IPS DF 19.7 (cell line): Measurements from ENCODE around the gene DHX8.

Experiments
- DNase-seq: peaks from one replicate; pipeline ENCODE4 v3.0.0-alpha.2; 2013; ENCODE audit warnings: low read depth, low spot score

DHX8 gene

DNA sequence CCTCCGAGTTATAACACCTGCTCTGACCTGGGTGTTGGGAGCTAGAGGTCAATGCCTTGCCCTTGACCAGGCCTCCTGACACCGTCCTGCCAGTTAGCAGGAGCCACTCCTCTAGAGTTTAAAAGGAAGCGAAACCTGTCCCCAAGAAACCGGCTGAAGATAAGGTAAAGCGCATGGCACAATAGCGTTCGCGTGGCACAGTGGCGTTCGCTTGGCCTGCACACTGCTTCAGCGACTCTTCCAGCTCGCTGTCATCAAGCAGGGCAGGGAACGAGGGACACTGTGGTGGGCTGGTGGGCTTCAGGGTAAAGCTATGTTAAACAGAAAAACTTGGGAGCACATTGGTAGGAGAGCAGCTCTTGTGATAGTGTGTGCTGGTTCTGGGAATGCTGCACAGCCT is 90.6 kb downstream of the DHX8 start:
- DNase-seq: no peak

DNA sequence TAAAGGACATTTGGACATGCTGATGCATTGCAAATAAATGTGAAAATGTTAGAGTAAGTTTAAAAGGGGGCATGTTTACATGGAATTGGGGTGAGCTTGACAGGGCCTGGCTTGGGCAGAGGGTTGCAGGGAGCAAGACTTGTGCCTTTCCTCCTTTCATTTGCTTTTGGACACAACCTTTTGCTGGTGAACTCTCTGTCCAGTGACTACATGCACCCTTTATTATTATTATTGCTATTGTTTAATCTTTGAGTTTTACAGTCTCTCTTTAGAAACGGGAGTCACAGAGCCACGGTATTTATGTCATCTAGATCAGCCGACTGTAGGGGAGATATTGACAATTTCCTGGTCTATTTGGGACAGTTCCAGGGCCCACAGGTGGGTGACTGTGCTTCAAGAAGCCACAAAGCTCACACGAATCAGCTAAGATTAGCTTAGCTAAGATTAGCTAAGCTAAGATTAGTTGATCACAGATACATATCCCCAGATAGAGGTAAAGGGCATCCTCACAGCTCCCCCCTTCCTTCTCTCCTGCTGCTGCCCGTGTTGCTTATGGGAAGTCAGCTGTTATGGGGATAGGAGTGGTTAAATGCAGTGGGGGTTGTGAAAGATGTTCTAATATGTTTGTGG is 91.2 kb downstream of the DHX8 start:
- no peak for DNase-seq
